ENCODE data around the gene SLC35D3.
"Not testable (repeated sequence)": the region's sequence is repeated elsewhere in the genome, so short reads cannot be mapped to it uniquely, and the experiment has no call there.

Gene SLC35D3

DNA sequence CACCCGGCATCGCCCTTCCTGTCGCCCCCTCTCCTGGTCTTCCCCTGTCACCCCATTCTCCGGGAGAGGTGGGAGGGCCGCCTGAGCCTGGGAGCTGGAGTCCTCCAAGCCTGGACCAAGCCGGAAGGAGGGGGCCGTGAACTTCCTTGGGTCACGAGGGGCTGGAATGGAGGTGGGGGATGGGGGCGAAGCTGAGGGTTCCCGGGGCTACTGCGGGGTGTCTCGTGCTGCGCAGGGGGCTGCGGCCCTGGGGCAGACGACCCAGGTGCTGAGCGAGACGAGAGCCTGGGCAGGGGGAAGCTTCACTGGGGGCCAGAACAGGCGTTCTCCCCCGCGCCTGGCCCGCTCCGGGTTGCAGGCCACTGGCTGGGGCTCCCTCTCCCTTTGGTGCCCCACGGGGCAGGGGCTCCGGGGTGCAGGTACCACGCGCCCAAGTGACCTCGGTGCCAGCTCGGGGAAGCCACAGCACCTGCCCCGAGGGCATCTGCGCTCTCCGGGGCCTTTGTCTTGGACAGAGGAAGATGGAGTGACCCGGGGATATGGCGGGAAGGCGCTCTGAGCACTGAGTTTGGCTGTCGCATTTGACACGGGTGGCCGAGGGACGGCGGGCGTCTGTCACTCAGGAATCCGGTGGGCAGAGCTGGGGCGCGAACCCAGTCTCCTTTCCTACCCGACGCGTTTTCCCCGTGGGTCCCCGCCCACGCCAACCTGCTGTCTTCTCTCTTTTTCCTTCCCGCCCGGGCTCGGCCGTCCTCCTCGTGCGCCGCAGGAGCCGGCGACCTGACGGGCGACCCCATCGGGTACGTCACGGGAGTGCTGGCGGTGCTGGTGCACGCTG lies 1.2 kb downstream of the SLC35D3 start:
- no peak for DNase-seq

GRCh38 chr6:136923954-136924673 lies 2.0 kb downstream of the SLC35D3 start:
- no peak for DNase-seq

DNA sequence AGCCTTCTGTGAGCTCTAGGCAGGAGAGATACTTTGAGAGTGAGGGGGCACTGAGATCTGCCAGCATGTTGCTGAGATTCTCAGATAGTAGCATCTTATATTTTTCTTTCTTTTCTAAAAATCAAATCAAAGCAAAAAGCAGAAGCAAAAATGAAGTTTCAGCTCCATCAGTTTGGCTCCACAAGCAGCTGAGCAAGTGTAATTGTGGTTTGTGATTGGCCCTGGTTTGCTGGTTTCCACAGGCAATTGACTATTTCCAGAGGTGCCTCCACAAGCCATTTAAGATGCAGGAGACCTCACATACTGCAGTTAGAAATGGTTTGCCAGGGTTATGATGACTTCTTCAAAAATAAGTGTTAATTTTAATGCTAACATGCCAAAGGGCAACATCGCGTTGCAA lies 4.3 kb downstream of the SLC35D3 start:
- no peak for DNase-seq

DNA sequence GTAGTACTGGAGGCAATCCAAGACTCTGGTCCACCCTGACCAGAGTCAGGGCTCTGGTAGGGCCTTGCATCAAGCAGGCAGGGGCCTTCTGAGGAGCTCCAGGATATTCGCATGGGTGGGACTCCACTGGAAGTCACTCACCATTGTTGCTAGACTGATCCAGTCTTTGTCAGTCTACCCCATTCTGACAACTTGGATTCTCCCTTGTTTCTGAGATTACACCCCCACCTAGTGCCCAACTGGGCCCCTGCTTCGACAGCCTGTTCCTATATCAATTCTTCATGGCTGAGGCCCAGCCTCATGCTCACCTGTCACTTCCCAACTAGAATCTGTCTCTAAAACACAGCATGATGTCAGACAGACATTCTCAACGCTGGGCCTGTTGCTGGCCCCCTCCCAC lies 5.2 kb downstream of the SLC35D3 start:
- no peak for DNase-seq

- DNase-seq, result no peak
These were observed 8.4 kb downstream of the SLC35D3 start for GRCh38 chr6:136930528-136930927.

GRCh38 chr6:136932599-136932998 lies 10.5 kb downstream of the SLC35D3 start:
- DNase-seq, result no peak

DNA sequence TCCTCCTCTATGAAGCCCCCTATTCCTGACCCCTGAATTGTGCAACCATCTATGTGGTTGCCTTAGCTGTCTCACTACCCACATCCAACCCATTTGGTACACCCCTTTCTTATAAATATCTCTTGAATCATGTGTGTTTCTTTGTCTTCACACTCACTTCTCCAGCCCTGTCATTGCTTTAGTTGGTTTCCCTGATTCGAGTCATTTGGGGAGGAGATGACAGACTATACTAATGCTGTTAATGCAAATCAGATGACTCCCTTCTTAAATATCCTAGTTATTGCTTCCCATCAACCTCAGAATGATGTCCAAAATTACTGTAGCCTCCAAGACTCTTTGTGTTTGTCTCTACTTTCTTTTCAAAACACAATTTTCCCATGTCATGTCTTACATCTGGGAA lies 23.0 kb downstream of the SLC35D3 start:
- DNase-seq, result no peak

GRCh38 chr6:136945711-136946121 lies 23.6 kb downstream of the SLC35D3 start:
- DNase-seq, result no peak

DNA sequence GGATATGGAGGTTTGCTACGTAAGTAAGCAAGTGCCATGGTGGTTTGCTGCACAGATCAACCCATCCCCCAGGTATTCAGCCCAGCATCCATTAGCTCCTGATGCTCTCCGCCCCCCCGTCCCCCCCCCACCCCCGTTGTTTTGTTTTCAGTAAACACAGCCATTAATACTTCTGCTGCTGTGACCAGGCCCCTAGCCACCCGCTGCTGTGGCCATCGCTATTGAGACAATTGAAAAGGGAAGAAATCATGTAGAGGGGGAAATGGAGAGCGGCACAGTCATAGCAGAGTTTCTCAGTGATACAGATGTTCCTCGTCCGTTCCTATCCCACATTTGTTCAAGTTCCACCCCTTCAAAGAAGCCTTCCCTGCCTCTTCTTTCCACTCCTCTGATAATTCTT lies 24.9 kb downstream of the SLC35D3 start:
- DNase-seq, result no peak

DNA sequence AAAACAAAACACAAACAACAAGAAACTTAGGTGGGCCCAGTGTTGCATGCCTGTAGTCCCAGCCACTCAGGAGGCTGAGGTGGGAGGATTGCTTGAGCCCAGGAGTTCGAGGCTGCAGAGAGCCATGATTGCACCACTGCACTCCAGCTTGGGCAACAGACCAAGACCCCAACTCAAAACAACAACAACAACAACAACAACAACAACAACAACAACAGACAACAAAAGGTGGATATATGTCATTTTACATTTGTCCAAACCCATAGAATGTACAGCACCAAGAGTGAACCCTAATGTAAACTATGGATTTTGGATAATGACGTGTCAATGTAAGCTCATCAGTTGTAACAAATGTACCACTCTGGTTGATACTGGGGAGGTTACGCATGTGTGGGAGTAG lies 27.9 kb downstream of the SLC35D3 start:
- DNase-seq, result not testable (repeated sequence)

DNA sequence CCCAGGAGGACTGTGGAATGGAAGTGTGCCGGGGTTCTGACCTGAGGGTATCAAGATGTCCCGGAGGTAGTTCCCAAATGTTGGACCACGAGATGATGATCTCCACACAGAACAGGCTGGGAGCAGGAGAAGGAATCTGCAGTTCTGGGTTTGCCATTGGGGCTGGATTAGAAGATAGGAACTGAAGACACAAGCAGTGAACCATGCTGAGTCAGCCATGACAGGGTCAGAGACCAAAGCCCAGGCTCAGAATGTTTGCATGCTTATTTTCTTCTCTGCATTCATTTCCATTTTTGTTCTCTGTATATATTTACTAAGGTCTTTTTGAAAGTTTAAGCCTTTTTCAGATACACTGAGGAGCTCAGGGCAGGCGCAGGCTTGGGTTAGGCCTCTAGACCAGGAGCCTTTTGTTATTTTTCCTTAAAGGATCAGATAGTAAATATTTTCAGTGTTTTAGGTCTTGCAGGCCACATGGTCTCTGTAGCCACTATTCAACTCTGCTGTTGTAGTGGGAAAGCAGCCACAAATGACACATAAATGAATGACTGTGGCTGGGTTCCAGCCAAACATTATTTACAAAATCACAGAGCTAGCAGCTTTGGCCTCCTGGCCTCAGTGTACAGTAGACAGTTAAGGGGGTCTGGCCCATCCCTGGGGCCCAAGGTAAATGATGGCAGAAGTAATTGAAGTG lies 28.5 kb downstream of the SLC35D3 start:
- no peak for DNase-seq

DNA sequence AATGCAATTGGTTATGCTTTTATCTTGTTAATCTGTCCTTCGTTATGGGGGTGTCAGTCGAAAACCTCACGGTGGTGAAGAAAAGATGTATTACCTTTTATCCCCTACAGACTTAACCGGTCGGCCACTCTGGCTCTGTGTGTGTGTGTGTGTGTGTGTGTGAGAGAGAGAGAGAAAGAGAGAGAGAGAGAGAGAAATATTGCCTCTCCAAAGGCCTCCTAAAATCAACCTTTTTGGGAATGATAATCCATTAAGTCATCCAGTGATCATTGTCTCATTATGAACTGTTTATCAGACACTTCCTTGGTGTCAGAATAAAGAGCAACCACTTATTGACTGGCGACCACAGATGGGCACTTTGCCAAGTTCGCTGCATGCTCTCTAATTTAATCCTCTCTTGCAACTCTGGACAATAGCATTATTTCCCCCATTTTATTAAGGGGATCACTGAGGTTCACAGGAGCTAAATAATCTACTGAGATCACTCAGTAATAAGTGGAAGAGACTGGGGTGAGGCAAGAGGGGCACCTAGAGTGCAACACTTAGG lies 30.7 kb downstream of the SLC35D3 start:
- peak; percentile 63 for DNase-seq

- no peak for DNase-seq
These were observed 33.0 kb downstream of the SLC35D3 start for GRCh38 chr6:136955123-136955522.

DNA sequence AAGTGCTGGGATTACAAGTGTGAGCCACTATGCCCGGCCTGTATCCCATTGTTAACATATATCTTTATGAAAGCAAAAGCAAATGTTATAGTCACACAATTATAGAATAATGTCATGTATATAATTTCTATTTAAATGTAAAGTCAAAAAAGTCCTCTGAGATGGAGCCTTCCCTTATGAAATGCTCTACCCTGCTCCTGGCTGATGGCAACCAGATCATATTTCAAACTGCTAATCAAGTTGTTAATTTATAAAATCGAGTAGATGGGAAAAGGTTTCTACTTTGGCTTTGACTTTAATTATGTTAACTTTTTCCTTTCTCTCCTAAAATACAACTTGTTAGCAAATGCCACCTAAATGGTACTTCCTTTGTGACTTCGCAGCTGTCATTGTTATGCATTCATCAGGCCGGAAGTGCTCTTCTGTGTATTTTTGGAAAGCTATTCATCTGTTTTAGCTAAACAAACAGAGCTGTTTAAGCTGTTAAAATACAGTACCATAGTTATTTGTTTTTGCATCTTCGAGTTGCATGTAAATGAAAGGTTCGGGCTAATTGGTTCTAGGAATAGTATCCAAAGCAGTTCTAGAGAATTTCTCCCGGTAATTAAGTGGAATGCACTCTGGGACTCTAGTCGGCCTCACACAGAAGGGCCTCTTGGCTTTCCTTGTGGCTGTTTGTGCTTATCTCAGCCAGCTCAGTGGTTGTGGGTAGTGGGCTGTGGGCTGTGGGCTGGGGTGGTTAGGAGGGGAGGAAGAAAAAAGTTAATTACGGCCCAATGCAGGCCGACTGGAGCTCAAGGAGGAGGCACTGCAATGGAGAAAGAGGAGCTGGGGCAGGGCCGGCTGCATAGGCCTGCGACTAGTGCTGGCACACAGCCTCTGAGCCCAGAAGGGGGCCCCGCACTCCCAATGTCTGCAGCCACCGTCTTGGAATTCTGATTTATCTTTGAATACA lies 34.8 kb downstream of the SLC35D3 start:
- peak; percentile 67 for DNase-seq

GRCh38 chr6:136958168-136958567 lies 36.1 kb downstream of the SLC35D3 start:
- no peak for DNase-seq

DNA sequence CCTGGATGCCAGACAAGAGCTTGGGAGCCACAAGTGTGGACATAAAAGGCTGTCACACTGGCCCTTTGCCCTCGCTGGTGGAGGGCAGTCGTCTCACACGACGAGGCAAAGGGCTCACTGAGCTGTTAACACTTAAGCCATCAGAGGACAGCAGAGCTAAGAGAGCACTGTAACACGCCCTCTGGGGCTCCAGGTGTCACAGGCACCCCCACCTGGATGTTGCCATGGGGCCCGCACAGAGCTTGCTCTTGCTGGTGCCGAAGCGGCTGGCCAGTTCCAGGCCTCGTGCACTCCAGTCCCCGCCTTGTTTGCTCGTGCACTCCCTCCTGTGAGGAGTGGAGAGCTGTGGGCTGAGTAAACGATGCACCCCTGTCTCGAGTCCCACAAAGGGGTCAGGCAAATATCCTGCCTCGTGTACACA lies 37.4 kb downstream of the SLC35D3 start:
- DNase-seq, result peak; percentile 73

DNA sequence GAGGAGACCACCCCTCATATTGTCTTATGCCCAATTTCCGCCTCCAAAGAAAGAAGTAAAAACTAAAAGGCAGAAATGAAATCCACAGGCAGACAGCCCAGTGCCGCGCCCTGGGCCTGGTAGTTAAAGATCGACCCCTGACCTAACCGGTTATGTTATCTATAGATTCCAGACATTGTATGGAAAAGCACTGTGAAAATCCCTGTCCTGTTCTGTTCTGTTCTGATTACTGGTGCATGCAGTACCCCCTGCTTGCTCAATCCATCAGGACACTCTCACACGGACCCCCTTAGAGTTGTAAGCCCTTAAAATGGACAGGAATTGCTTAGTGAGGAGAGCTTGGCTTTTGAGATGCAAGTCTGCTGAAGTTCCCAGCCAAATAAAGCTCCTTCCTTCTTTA lies 37.8 kb downstream of the SLC35D3 start:
- DNase-seq, result not testable (repeated sequence)

GRCh38 chr6:136960781-136961180 lies 38.7 kb downstream of the SLC35D3 start:
- no peak for DNase-seq

- no peak for DNase-seq
These were observed 39.7 kb downstream of the SLC35D3 start for GRCh38 chr6:136961848-136962247.

DNA sequence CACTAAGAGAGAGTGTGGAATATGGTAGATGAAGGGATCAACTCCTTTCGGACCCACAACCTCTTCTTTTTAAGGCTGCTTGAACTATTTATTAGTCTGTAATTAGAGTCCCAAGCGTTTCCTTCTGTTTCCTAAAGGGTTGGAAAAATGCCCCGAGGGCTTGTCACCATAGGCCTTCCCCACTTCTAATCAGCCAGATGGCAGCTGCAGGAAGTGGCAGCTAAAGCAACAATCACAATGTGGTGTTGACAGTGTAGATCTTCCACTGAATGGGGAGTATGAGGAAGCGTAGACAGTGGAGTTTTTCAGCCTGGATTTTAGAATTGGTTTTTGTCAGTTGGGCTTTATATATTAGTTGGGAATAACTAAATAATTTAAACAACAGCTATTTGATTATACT lies 40.6 kb downstream of the SLC35D3 start:
- DNase-seq, result peak; percentile 95

- DNase-seq, result no peak
These were observed 41.2 kb downstream of the SLC35D3 start for GRCh38 chr6:136963259-136963658.

- no peak for DNase-seq
These were observed 42.3 kb downstream of the SLC35D3 start for GRCh38 chr6:136964398-136964797.
